DND-41 (cell line): ENCODE data around the gene UCHL3.

ENCODE experiments used
- EZH2 ChIP-seq: IDR thresholded peaks from 3 replicates; pipeline ENCODE4 v1.6.1; 2012; ENCODE audit warnings: borderline replicate concordance, low read depth, mild to moderate bottlenecking, moderate library complexity, low read length, inconsistent platforms; ENCODE audit not compliant: severe bottlenecking
- TF ChIP-seq, protein P1 (sequence below): IDR thresholded peaks from 2 replicates; pipeline ENCODE4 v1.5.1; 2012; ENCODE audit warnings: borderline replicate concordance, low read length, moderate library complexity, mild to moderate bottlenecking; ENCODE audit not compliant: poor library complexity, severe bottlenecking; ENCODE audit errors: extremely low read depth

DNA sequence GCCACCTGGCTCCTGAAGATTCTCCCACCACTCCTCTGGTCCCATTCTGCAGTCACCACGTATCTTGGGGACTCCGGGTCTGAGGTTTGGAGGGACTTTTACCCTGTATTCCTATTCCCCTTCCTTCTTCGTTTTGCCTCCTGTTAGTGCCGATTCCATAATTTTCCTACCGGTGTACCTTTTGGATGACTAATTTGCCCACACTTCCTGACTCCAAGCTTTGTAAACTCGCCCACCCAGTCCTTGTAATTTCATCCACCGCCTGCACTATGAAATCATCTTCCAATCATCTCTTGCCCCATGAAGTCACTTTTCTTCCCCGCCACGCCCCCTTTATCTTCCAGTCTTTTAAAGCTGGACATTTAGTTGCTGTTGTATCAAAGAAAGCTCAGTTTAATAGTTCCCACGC, 572 bp downstream of the UCHL3 start:
- TF ChIP-seq, protein P1, sequence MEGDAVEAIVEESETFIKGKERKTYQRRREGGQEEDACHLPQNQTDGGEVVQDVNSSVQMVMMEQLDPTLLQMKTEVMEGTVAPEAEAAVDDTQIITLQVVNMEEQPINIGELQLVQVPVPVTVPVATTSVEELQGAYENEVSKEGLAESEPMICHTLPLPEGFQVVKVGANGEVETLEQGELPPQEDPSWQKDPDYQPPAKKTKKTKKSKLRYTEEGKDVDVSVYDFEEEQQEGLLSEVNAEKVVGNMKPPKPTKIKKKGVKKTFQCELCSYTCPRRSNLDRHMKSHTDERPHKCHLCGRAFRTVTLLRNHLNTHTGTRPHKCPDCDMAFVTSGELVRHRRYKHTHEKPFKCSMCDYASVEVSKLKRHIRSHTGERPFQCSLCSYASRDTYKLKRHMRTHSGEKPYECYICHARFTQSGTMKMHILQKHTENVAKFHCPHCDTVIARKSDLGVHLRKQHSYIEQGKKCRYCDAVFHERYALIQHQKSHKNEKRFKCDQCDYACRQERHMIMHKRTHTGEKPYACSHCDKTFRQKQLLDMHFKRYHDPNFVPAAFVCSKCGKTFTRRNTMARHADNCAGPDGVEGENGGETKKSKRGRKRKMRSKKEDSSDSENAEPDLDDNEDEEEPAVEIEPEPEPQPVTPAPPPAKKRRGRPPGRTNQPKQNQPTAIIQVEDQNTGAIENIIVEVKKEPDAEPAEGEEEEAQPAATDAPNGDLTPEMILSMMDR: no peak
- no peak for TF ChIP-seq EZH2
